GM19238 (cell line): Measurements from ENCODE around the gene ZACN.

Source experiments
- DNase-seq: peaks from one replicate; pipeline ENCODE4 v3.0.0; 2011; ENCODE audit warnings: low spot score; ENCODE audit not compliant: insufficient read length

The ZACN gene

DNA sequence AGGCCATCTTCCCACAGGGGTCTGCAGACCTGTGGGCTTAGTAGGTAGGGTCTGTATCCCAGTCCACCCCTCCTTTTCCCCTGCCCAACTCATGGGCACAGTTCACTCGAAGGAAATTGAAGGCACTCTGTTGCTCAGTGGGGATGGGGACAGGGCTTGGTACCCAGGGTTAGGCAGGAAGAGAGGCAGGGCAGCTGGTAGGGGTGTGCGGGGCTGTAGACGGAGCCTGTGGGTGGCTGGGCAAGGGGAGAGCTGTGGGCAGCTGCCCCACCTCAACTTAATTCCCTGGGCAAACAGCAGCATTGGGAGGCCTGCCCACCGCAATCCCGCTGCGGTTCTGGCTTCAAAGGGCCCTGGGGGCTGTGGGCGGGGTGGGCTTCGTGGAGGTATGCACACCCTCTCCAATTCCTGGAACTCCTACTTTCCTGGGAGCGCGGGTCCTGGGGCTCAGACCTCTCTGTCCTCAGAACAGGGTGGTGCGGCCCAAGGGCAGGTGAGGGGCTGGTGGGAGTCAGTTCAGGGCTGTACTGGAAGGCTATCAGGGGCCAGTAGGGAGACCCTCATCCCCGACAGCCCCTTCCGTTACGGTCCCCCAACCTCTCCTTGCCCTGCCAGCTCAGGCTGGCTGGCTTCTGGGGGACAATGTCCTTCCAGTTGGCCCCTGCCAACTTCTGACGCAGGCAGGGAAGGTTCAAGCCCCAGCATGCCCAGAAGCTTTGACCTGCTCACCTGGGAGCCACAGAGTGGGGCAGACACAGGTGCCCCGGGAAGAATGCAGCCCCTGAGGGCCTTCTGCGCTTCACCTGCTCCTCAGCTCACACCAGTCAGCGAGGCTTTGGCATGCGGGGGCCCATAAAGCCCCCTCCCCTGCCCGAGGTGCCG, 53.0 kb downstream of the ZACN start:
- no peak for DNase-seq
